ENCODE measurements around the gene B3GAT1.

DNA sequence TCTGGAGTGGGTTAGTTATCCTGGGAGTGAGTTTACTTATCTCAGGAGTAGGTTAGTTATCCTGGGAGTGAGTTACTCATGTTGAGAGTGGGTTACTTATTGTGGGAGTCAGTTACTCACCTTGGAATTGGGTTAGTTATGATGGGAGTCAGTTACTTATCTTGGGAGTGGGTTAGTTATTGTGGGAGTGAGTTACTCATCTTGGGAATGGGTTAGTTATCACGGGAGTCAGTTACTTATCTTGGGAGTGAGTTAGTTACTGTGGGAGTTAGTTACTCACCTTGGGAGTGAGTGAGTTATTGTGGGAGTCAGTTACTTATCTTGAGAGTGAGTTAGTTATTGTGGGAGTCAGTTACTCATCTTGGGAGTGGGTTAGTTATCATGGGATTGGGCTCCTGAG, 49.6 kb upstream of the B3GAT1 start:
- no peak for TF ChIP-seq SUZ12 (IDR thresholded peaks at IDR 0.05)
- TF ChIP-seq SP1 (IDR thresholded peaks at IDR 0.05), result no peak
- TF ChIP-seq BHLHE40 (IDR thresholded peaks at IDR 0.05; ENCODE audit: borderline replicate concordance), result no peak
- TF ChIP-seq FOXK2 (IDR thresholded peaks at IDR 0.05), result no peak
- no peak for TF ChIP-seq HDGF (IDR thresholded peaks at IDR 0.05; ENCODE audit: borderline replicate concordance)
- no peak for TF ChIP-seq TARDBP (IDR thresholded peaks at IDR 0.05)
- TF ChIP-seq L3MBTL2 (conservative IDR thresholded peaks at IDR 0.05), result no peak
- TF ChIP-seq ARNT (IDR thresholded peaks at IDR 0.05), result no peak
- TF ChIP-seq NFRKB (IDR thresholded peaks at IDR 0.05), result no peak

All from HEK293T (cell line).